K562 (cell line): ENCODE measurements around the gene PCDHGA4. TPM values are rescaled to one million over a fixed set of nuclear protein-coding genes. Genes with fewer than 3 reads are reported as not detected.
A peak's percentile ranks its signal among the peaks of the same experiment; 100 is the strongest.

Experiments used
- CHD1 ChIP-seq: fragments of 200-600 bp; sonication (generic); IDR thresholded peaks from one replicate; pipeline ENCODE4 v1.6.1; 2012; ENCODE audit warnings: mild to moderate bottlenecking, moderate library complexity, low read length, inconsistent platforms
- CREM ChIP-seq: IDR thresholded peaks from 2 replicates; pipeline ENCODE4 v1.6.1; 2014; ENCODE audit warnings: antibody characterized with exemption, low read depth
- CSDE1 ChIP-seq, 2 experiments: fragments of 450-650 bp; IDR thresholded peaks; 2 replicates each; pipeline ENCODE4 v1.6.1; 2016; ENCODE audit warnings: mild to moderate bottlenecking in 1 of 2
- DPF2 ChIP-seq: fragments of 450-650 bp; IDR thresholded peaks from 2 replicates; pipeline ENCODE4 v1.6.1; 2016
- ELF4 ChIP-seq: fragments of 450-650 bp; formaldehyde crosslinking; IDR thresholded peaks from 2 replicates; pipeline ENCODE4 v1.4.0; 2022; ENCODE audit warnings: missing genetic modification characterization
- HDGF ChIP-seq: fragments of 450-650 bp; IDR thresholded peaks from 2 replicates; pipeline ENCODE4 v1.6.1; 2016
- MAFG ChIP-seq: fragments of 450-650 bp; conservative IDR thresholded peaks from 2 replicates; pipeline ENCODE4 v1.6.1; 2016; ENCODE audit warnings: missing genetic modification characterization, missing compliant biosample characterization
- MAZ ChIP-seq, 2 experiments: fragments of 450-650 bp in 1 of 2; sonication (generic) in 1 of 2; formaldehyde crosslinking; IDR thresholded peaks in 1 of 2; conservative IDR thresholded peaks in 1 of 2; 2 replicates each; pipeline versions ENCODE4 v1.4.0 to v1.5.0; 2020; ENCODE audit warnings: mild to moderate bottlenecking in 1 of 2, missing genetic modification reagents in 1 of 2
- MIER1 ChIP-seq: fragments of 450-650 bp; IDR thresholded peaks from 2 replicates; pipeline ENCODE4 v1.6.1; 2016; ENCODE audit warnings: antibody characterized with exemption, mild to moderate bottlenecking, low read depth
- NFIC ChIP-seq: fragments of 450-650 bp; IDR thresholded peaks from 2 replicates; pipeline ENCODE4 v1.6.1; 2017; ENCODE audit warnings: mild to moderate bottlenecking, inconsistent platforms
- NR3C1 ChIP-seq: sonication (generic); formaldehyde crosslinking; IDR thresholded peaks from 2 replicates; pipeline ENCODE4 v1.8.1; 2022; ENCODE audit warnings: missing genetic modification reagents
- OTX1 ChIP-seq: fragments of 450-650 bp; formaldehyde crosslinking; IDR thresholded peaks from 2 replicates; pipeline ENCODE4 v1.4.0; 2022; ENCODE audit warnings: mild to moderate bottlenecking
- PHB ChIP-seq: fragments of 250-450 bp; sonication (Bioruptor Pico); IDR thresholded peaks from 2 replicates; pipeline ENCODE4 v1.5.0; 2021
- POLR2AphosphoS5 ChIP-seq: IDR thresholded peaks from 2 replicates; pipeline ENCODE4 v1.6.1; 2011; ENCODE audit warnings: mild to moderate bottlenecking, low read depth, low read length, moderate library complexity; ENCODE audit not compliant: control insufficient read depth, insufficient read depth
- POLR2B ChIP-seq: fragments of 450-650 bp; IDR thresholded peaks from 2 replicates; pipeline ENCODE4 v1.6.1; 2018; ENCODE audit warnings: low read depth; ENCODE audit not compliant: partially characterized antibody
- PTTG1 ChIP-seq: fragments of 450-650 bp; IDR thresholded peaks from 2 replicates; pipeline ENCODE4 v1.6.1; 2016; ENCODE audit warnings: low read depth, mild to moderate bottlenecking, missing genetic modification characterization, missing compliant biosample characterization
- RFX7 ChIP-seq: fragments of 250-450 bp; sonication (Bioruptor Pico); IDR thresholded peaks from 2 replicates; pipeline ENCODE4 v1.5.1; 2021; ENCODE audit warnings: mild to moderate bottlenecking
- SMARCA4 ChIP-seq: fragments of 450-650 bp; IDR thresholded peaks from 2 replicates; pipeline ENCODE4 v1.6.1; 2016
- SMC3 ChIP-seq: conservative IDR thresholded peaks from 2 replicates; pipeline ENCODE4 v1.6.1; 2011; ENCODE audit warnings: low read depth, low read length, improper control_type of control experiment; ENCODE audit not compliant: insufficient read depth
- TSC22D4 ChIP-seq: fragments of 450-650 bp; IDR thresholded peaks from 2 replicates; pipeline ENCODE4 v1.6.1; 2016; ENCODE audit warnings: missing genetic modification characterization, missing biosample characterization, control low read depth
- ZNF24 ChIP-seq: fragments of 450-650 bp; IDR thresholded peaks from 2 replicates; pipeline ENCODE4 v1.6.1; 2016
- polyA plus RNA-seq, 8 experiments: library from polyadenylated mRNA; depleted of rRNA in 4 of 8; stranded (reverse) in 5 of 8; unstranded in 3 of 8; fragments of >200 nt; fragmentation: Nextera tagmentation in 2 of 8; fragmentation: Illumina TruSeq in 1 of 8; extraction: Ambion mirVana in 2 of 8; extraction: Trizol in 1 of 8; gene quantifications; 2 replicates each; pipeline versions ENCODE4 v1.2.1 to v1.2.3, GENCODE V29; 2011 to 2014; ENCODE audit warnings: inconsistent platforms in 1 of 8, missing spikeins in 1 of 8
- total RNA-seq, 7 experiments: library from RNA; depleted of rRNA in 6 of 7; stranded (reverse); fragments of >200 nt in 6 of 7; fragmentation: Illumina TruSeq in 2 of 7; extraction: Trizol in 2 of 7; gene quantifications; 2 replicates each; pipeline versions ENCODE4 v1.2.1 to v1.2.3, GENCODE V29; 2011 to 2021; ENCODE audit warnings: low replicate concordance in 1 of 7
- TF ChIP-seq, protein P1 (sequence below): fragments of 200-800 bp; sonication (Bioruptor generic); IDR thresholded peaks from 2 replicates; pipeline ENCODE4 v1.6.1; 2017; ENCODE audit warnings: missing genetic modification characterization, missing compliant biosample characterization
- TF ChIP-seq, protein P2 (sequence below): sonication (generic); formaldehyde crosslinking; IDR thresholded peaks from 2 replicates; pipeline ENCODE4 v1.8.0; 2023; ENCODE audit warnings: mild to moderate bottlenecking, missing genetic modification reagents
- TF ChIP-seq, protein P3 (sequence below): sonication (generic); formaldehyde crosslinking; IDR thresholded peaks from 2 replicates; pipeline ENCODE4 v1.8.0; 2022; ENCODE audit warnings: missing genetic modification reagents, mild to moderate bottlenecking, borderline replicate concordance

Gene PCDHGA4
- total and polyA plus RNA-seq, 9 of the 15 experiments (the other 6 are each of a cell fraction or from before 2014, with no cell fraction given), result 0.12 to 0.40 (median 0.36) TPM; not detected in 2

DNA sequence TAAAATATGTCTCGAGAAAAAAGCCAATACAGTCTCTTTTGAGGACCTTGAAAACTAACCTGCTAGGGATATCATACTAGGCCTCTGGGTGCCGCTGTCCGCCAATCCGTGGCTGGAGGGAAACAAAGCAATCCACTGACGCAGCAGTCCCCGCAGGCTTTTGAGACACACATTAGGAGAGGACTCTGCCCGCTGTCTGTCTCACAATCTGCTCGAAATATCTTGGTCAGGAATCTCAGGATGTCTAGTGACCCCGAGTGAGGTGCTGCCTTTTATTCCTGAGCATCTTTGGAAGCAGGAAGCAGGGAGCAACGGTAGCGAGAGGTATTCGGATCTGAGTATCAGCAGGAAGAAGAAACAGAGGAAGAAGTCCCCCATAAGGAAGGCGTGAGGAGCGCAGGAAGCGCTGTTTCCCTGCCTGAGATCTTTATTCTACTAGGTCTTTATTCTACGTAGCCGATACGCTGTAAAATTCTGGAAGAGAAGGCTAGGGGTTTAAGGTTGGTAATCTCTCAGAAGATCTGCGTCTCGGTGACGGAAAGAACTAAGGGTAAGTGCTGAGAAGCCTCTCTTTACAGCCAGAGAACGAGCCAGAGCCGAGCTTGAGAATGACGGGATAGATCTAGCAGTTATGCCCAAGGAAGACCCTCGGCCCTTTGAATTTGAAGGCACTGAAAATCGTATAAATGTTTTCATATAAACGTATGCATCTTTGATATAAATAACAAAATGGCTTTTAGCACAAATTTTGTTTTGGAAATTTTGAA, 28.6 kb upstream of the PCDHGA4 start (continued):
- TF ChIP-seq MAFG (tag) (peak; percentile 50; the same call in 1 of the 2 replicates), ZNF24 (no peak), POLR2B (peak; percentile 59), NFIC (peak; percentile 1; the same call in 1 of the 2 replicates), NR3C1 (no peak), SMARCA4 (peak; percentile 56; the same call in 1 of the 2 replicates), PHB (CRISPR knock-in tag) (no peak), TSC22D4 (tag) (no peak), RFX7 (CRISPR knock-in tag) (no peak), HDGF (no peak), PTTG1 (tag) (no peak), OTX1 (no peak), MIER1 (0 out of 2 replicates have a peak, but pooled peaks have one; percentile 19), DPF2 (0 out of 2 replicates have a peak, but pooled peaks have one; percentile 26), SMC3 (0 out of 2 replicates have a peak, but pooled peaks have one; percentile 26), CREM (0 out of 2 replicates have a peak, but pooled peaks have one; percentile 70), MAZ (CRISPR knock-in tag; conservative IDR thresholded peaks at IDR 0.05 in 1 of 2, IDR thresholded peaks at IDR 0.05 in 1 of 2) (peak in 1 of 2 experiments; percentile 66; a peak in 2 of 4 replicates), CSDE1 (IDR thresholded peaks at IDR 0.05) (no peak), ELF4 (no peak), CHD1 (no peak), POLR2AphosphoS5 (peak; percentile 60; the same call in 1 of the 2 replicates)
- TF ChIP-seq, protein P1, sequence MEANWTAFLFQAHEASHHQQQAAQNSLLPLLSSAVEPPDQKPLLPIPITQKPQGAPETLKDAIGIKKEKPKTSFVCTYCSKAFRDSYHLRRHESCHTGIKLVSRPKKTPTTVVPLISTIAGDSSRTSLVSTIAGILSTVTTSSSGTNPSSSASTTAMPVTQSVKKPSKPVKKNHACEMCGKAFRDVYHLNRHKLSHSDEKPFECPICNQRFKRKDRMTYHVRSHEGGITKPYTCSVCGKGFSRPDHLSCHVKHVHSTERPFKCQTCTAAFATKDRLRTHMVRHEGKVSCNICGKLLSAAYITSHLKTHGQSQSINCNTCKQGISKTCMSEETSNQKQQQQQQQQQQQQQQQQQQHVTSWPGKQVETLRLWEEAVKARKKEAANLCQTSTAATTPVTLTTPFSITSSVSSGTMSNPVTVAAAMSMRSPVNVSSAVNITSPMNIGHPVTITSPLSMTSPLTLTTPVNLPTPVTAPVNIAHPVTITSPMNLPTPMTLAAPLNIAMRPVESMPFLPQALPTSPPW (CRISPR knock-in tag), result no peak
- TF ChIP-seq, protein P2, sequence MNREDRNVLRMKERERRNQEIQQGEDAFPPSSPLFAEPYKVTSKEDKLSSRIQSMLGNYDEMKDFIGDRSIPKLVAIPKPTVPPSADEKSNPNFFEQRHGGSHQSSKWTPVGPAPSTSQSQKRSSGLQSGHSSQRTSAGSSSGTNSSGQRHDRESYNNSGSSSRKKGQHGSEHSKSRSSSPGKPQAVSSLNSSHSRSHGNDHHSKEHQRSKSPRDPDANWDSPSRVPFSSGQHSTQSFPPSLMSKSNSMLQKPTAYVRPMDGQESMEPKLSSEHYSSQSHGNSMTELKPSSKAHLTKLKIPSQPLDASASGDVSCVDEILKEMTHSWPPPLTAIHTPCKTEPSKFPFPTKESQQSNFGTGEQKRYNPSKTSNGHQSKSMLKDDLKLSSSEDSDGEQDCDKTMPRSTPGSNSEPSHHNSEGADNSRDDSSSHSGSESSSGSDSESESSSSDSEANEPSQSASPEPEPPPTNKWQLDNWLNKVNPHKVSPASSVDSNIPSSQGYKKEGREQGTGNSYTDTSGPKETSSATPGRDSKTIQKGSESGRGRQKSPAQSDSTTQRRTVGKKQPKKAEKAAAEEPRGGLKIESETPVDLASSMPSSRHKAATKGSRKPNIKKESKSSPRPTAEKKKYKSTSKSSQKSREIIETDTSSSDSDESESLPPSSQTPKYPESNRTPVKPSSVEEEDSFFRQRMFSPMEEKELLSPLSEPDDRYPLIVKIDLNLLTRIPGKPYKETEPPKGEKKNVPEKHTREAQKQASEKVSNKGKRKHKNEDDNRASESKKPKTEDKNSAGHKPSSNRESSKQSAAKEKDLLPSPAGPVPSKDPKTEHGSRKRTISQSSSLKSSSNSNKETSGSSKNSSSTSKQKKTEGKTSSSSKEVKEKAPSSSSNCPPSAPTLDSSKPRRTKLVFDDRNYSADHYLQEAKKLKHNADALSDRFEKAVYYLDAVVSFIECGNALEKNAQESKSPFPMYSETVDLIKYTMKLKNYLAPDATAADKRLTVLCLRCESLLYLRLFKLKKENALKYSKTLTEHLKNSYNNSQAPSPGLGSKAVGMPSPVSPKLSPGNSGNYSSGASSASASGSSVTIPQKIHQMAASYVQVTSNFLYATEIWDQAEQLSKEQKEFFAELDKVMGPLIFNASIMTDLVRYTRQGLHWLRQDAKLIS (CRISPR knock-in tag), result no peak
- TF ChIP-seq, protein P3, sequence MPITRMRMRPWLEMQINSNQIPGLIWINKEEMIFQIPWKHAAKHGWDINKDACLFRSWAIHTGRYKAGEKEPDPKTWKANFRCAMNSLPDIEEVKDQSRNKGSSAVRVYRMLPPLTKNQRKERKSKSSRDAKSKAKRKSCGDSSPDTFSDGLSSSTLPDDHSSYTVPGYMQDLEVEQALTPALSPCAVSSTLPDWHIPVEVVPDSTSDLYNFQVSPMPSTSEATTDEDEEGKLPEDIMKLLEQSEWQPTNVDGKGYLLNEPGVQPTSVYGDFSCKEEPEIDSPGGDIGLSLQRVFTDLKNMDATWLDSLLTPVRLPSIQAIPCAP, result no peak
